HepG2 (cell line): ENCODE results near the gene HSF4. TPM values are rescaled to one million over a fixed set of nuclear protein-coding genes. Genes with fewer than 3 reads are reported as not detected.

Experiments used
- ATAC-seq: fragments of 200-7000 bp; cut with Tn5 transposase; 3 replicates; pipeline ENCODE4 v1.9.1; 2020; ENCODE audit warnings: mild to moderate bottlenecking, moderate library complexity
- BruUV-seq: library from RNA; stranded (reverse); fragments of 400-500 nt; replicated peaks from 2 replicates; lab custom pipeline; 2021; lab: Mats Ljungman, UMichigan
- CTCF ChIA-PET: fragments of 300-600 bp; formaldehyde crosslinking; extraction: SDS; loops from one replicate; lab custom pipeline; 2021; ENCODE audit warnings: low total read pairs, inconsistent platforms, low intra/inter-chr PET ratio; lab: Yijun Ruan, JAX
- POLR2A ChIA-PET: fragments of 350-600 bp; sonication (Branson Sonifier 250); formaldehyde crosslinking; loops from one replicate; lab custom pipeline; 2020; ENCODE audit warnings: antibody characterized with exemption, inconsistent platforms; lab: Yijun Ruan, JAX
- DNase-seq: peaks from one replicate; pipeline ENCODE4 v3.0.0-alpha.2; 2015; ENCODE audit warnings: low spot score
- FAIRE-seq: peaks from 3 replicates; lab custom pipeline; 2011; peaks lifted over from hg19 to GRCh38; lab: Jason Lieb, UNC
- H2AFZ ChIP-seq: one replicate; pipeline ENCODE4 v1.6.1; 2011; ENCODE audit warnings: low read length, inconsistent platforms
- H3K27ac ChIP-seq: fragments of 300-600 bp; 3 replicates; pipeline ENCODE4 v1.8.0; 2011; ENCODE audit warnings: mixed run types, mild to moderate bottlenecking, mixed read lengths, low read length, inconsistent platforms; ENCODE audit not compliant: insufficient read depth; ENCODE audit errors: extremely low read length
- H3K27me3 ChIP-seq, 2 experiments: fragments of 200-600 bp in 1 of 2; 2 replicates in 1 of 2; 3 replicates in 1 of 2; pipeline versions ENCODE4 v1.6.0 to v1.8.0; 2011; ENCODE audit warnings: low read length in 2 of 2, mild to moderate bottlenecking in 2 of 2, moderate library complexity in 2 of 2, inconsistent platforms in 1 of 2; ENCODE audit not compliant: insufficient read depth in 2 of 2, control insufficient read depth in 1 of 2
- H3K36me3 ChIP-seq, 2 experiments: fragments of 200-600 bp in 1 of 2; replicated peaks in 1 of 2; 2 replicates in 1 of 2; 3 replicates in 1 of 2; pipeline versions ENCODE4 v1.5.1 to v1.8.0; 2011; ENCODE audit warnings: low read length in 2 of 2, inconsistent platforms in 1 of 2; ENCODE audit not compliant: insufficient read depth in 2 of 2, control insufficient read depth in 1 of 2
- H3K4me1 ChIP-seq: 2 replicates; pipeline ENCODE4 v1.5.1; 2012; ENCODE audit warnings: low read length, inconsistent platforms; ENCODE audit not compliant: insufficient read depth
- H3K4me2 ChIP-seq: 2 replicates; pipeline ENCODE4 v1.6.0; 2011; ENCODE audit warnings: low read depth, low read length, inconsistent platforms
- H3K4me3 ChIP-seq, 3 experiments: fragments of 200-600 bp in 1 of 3; sonication (generic), shearing (Covaris generic) in 1 of 3; replicated peaks in 1 of 3; 2 replicates each; pipeline ENCODE4 v1.5.1; 2011 to 2016; ENCODE audit warnings: low read length in 3 of 3, inconsistent platforms in 2 of 3, low read depth in 2 of 3, mild to moderate bottlenecking in 2 of 3, control low read depth in 1 of 3, mixed read lengths in 1 of 3; ENCODE audit not compliant: insufficient read depth in 1 of 3
- H3K79me2 ChIP-seq: one replicate; pipeline ENCODE4 v1.6.1; 2011; ENCODE audit warnings: low read length, inconsistent platforms; ENCODE audit not compliant: insufficient read depth
- H3K9ac ChIP-seq: 2 replicates; pipeline ENCODE4 v1.6.0; 2011; ENCODE audit warnings: mild to moderate bottlenecking, low read depth, low read length, inconsistent platforms; ENCODE audit not compliant: insufficient read depth
- H3K9me3 ChIP-seq: 2 replicates; pipeline ENCODE4 v1.5.1; 2012; ENCODE audit warnings: mild to moderate bottlenecking, low read length
- H4K20me1 ChIP-seq: 2 replicates; pipeline ENCODE4 v1.6.0; 2011; ENCODE audit warnings: inconsistent platforms, mild to moderate bottlenecking, low read length, moderate library complexity; ENCODE audit not compliant: insufficient read depth
- CENPT ChIP-seq: sonication (generic); formaldehyde crosslinking; IDR thresholded peaks from 2 replicates; pipeline ENCODE4 v1.8.0; 2022; ENCODE audit warnings: low read depth, mild to moderate bottlenecking, moderate library complexity, missing genetic modification reagents
- ERF ChIP-seq: IDR thresholded peaks from 2 replicates; pipeline ENCODE4 v1.6.1; 2018; ENCODE audit warnings: missing biosample characterization, missing genetic modification reagents
- FOXA1 ChIP-seq, 2 experiments: fragments of 450-650 bp in 1 of 2; sonication (generic) in 1 of 2; formaldehyde crosslinking in 1 of 2; IDR thresholded peaks; 2 replicates each; pipeline versions ENCODE4 v1.4.0 to v1.6.1; 2016 to 2020; ENCODE audit warnings: missing genetic modification reagents in 1 of 2
- FOXP4 ChIP-seq: sonication (generic); formaldehyde crosslinking; IDR thresholded peaks from 2 replicates; pipeline ENCODE4 v1.4.0; 2020; ENCODE audit warnings: missing genetic modification reagents
- JUNB ChIP-seq: sonication (generic); formaldehyde crosslinking; IDR thresholded peaks from 2 replicates; pipeline ENCODE4 v1.8.0; 2022; ENCODE audit warnings: missing genetic modification reagents, mild to moderate bottlenecking, borderline replicate concordance
- SKIL ChIP-seq: sonication (generic); formaldehyde crosslinking; IDR thresholded peaks from 2 replicates; pipeline ENCODE4 v1.8.0; 2022; ENCODE audit warnings: missing genetic modification reagents, mild to moderate bottlenecking, moderate library complexity, borderline replicate concordance
- SRSF1 ChIP-seq: fragments of 200-400 bp; formaldehyde crosslinking; optimal IDR thresholded peaks from 2 replicates; pipeline ENCODE3; 2017; ENCODE audit warnings: mild to moderate bottlenecking, low read depth, low read length, moderate library complexity
- TARDBP ChIP-seq: sonication (generic); formaldehyde crosslinking; IDR thresholded peaks from 2 replicates; pipeline ENCODE4 v1.8.0; 2022; ENCODE audit warnings: mild to moderate bottlenecking, missing genetic modification reagents
- ZBTB14 ChIP-seq: sonication (generic); formaldehyde crosslinking; IDR thresholded peaks from 2 replicates; pipeline ENCODE4 v1.4.0; 2020; ENCODE audit warnings: missing genetic modification reagents
- ZBTB20 ChIP-seq: sonication (generic); formaldehyde crosslinking; IDR thresholded peaks from 2 replicates; pipeline ENCODE4 v1.8.1; 2023; ENCODE audit warnings: missing genetic modification reagents, low read depth, mild to moderate bottlenecking, borderline replicate concordance
- ZNF276 ChIP-seq: sonication (generic); formaldehyde crosslinking; IDR thresholded peaks from 2 replicates; pipeline ENCODE4 v1.4.0; 2020; ENCODE audit warnings: mild to moderate bottlenecking, low read depth, missing genetic modification reagents
- ZNF441 ChIP-seq: sonication (generic); formaldehyde crosslinking; IDR thresholded peaks from 2 replicates; pipeline ENCODE4 v1.7.0; 2021; ENCODE audit warnings: missing genetic modification reagents, borderline replicate concordance
- WGBS: methylation state at CpG from one replicate; pipeline ENCODE4 v1.1.6; 2017; ENCODE audit warnings: low lambda C conversion rate; 5-methylcytosine and 5-hydroxymethylcytosine counted together
- in situ Hi-C: cut with HindIII; loops from 2 replicates; pipeline ENCODE4 v1.10.0; 2017; ENCODE audit warnings: low pct_unique_long_range_greater_than_20kb; ENCODE audit not compliant: extremely low pct_ligation_motif_present
- intact Hi-C: fragments of 100-400 bp; cut with micrococcal nuclease; formaldehyde crosslinking; loops from one replicate; pipeline ENCODE4 v1.10.0; 2022; ENCODE audit not compliant: unreplicated experiment
- polyA plus RNA-seq, 8 experiments: library from polyadenylated mRNA; depleted of rRNA in 3 of 8; stranded (reverse) in 7 of 8; unstranded in 1 of 8; fragments of >200 nt; fragmentation: Illumina TruSeq in 4 of 8; extraction: Trizol in 4 of 8; gene quantifications; 2 replicates each; pipeline versions ENCODE4 v1.2.1 to v1.2.3, GENCODE V29; 2011 to 2016; ENCODE audit warnings: low read depth in 4 of 8, missing spikeins in 1 of 8, mixed read lengths in 1 of 8; ENCODE audit not compliant: insufficient read depth in 1 of 8
- total RNA-seq, 5 experiments: library from RNA; depleted of rRNA; stranded (reverse); fragments of >200 nt; fragmentation: Illumina TruSeq; extraction: Trizol; gene quantifications; 2 replicates each; pipeline ENCODE4 v1.2.3, GENCODE V29; 2016; ENCODE audit warnings: low read depth in 1 of 5

The HSF4 gene
- total and polyA plus RNA-seq, 2 of the 13 experiments (the other 11 are each of a cell fraction or from before 2014, with no cell fraction given) = 3.5 to 16.9 TPM

- no peak for TF ChIP-seq SKIL (CRISPR knock-in tag)
These were observed 15.6 kb downstream of the HSF4 start (continued) for GRCh38 chr16:67180166-67180565.

GRCh38 chr16:67181346-67181745, 16.8 kb downstream of the HSF4 start:
- Histone ChIP-seq H2AFZ (no peak overlapping the region), H3K36me3 (no peaks in the 10 kb centered on the region), H3K4me3 (no peak overlapping the region), H3K4me1 (peaks cover 52% of the 10 kb centered on the region), H3K9me3 (no peaks in the 10 kb centered on the region), H3K27ac (no peak overlapping the region), H3K4me2 (no peak overlapping the region), H4K20me1 (no peaks in the 10 kb centered on the region; the same call in 1 of the 2 replicates), H3K79me2 (no peaks in the 10 kb centered on the region), H3K9ac (no peak overlapping the region), H3K27me3 (no peaks in the 10 kb centered on the region; a peak in 1 of 5 replicates)
- ATAC-seq = no peak
- intact Hi-C loops (no loop called here), in situ Hi-C loops (no loop called here)
- DNase-seq = no peak
- TF ChIP-seq CENPT (CRISPR knock-in tag) = no peak
- TF ChIP-seq ZBTB20 (CRISPR knock-in tag) = no peak
- TF ChIP-seq TARDBP = no peak
- no peak for TF ChIP-seq ZBTB14 (CRISPR knock-in tag)
- TF ChIP-seq JUNB (CRISPR knock-in tag) = no peak
- TF ChIP-seq ZNF441 (CRISPR knock-in tag) = no peak
- no peak for TF ChIP-seq ZNF276 (CRISPR knock-in tag)
- TF ChIP-seq FOXP4 = no peak
- no peak for TF ChIP-seq SRSF1
- no peak for TF ChIP-seq ERF (CRISPR knock-in tag)
- TF ChIP-seq FOXA1 (IDR thresholded peaks at IDR 0.05) = no peak
- TF ChIP-seq FOXA1 (CRISPR knock-in tag; IDR thresholded peaks at IDR 0.05) = no peak
- POLR2A ChIA-PET = interaction anchor here (2.0 kb wide), 1 partner anchor 11 kb away, joined by 6 read pairs; the partner anchor contains the start of gene NOL3
- BruUV-seq = no TSS peak
- CTCF ChIA-PET = no interaction called here
- 72% methylated on average over 2 of the region's 2 CpGs for WGBS
- no peak for FAIRE-seq
